Measurements from ENCODE around the gene RIPOR1.
"Not testable (repeated sequence)": the region's sequence is repeated elsewhere in the genome, so short reads cannot be mapped to it uniquely, and the experiment has no call there.

Gene RIPOR1

GRCh38 chr16:67533024-67533560, 4.5 kb downstream of the RIPOR1 start:
- H3K4me3 ChIP-seq (ENCODE audit: insufficient read depth, low read length, poor library complexity, severe bottlenecking) = no peak overlapping the region
- no peak for TF ChIP-seq CTCF (IDR thresholded peaks at IDR 0.05; ENCODE audit: insufficient read depth, low read length, poor library complexity, severe bottlenecking)
- H3K9me2 ChIP-seq (replicated peaks; ENCODE audit: insufficient read depth, low read length) = no peaks in the 10 kb centered on the region
- H3K79me2 ChIP-seq (ENCODE audit: insufficient read depth, low read length) = no peaks in the 10 kb centered on the region
- H3K9ac ChIP-seq (ENCODE audit: low read length) = no peak overlapping the region
- H3K9me3 ChIP-seq (ENCODE audit: insufficient read depth, low read length) = no peaks in the 10 kb centered on the region
- no peaks in the 10 kb centered on the region for H3K36me3 ChIP-seq (ENCODE audit: low read length)
- H2AFZ ChIP-seq (ENCODE audit: low read depth, low read length, severe bottlenecking) = no peak overlapping the region
- peaks cover 10% of the 10 kb centered on the region; the same call in 1 of the 2 replicates for H3F3A ChIP-seq (ENCODE audit: insufficient read depth)
- H3K27ac ChIP-seq (ENCODE audit: low read depth, low read length) = no peak overlapping the region
- H4K20me1 ChIP-seq (ENCODE audit: low read depth, low read length) = no peaks in the 10 kb centered on the region
- H3K4me2 ChIP-seq (ENCODE audit: low read depth, low read length, poor library complexity, severe bottlenecking) = no peak overlapping the region
- no peaks in the 10 kb centered on the region for H3K27me3 ChIP-seq (ENCODE audit: low read length)

- H3K4me3 ChIP-seq (ENCODE audit: insufficient read depth, low read length, poor library complexity, severe bottlenecking); H3K9me3 ChIP-seq (ENCODE audit: insufficient read depth, low read length); H3K79me2 ChIP-seq (ENCODE audit: insufficient read depth, low read length); H3K36me3 ChIP-seq (ENCODE audit: low read length); H3K27ac ChIP-seq (ENCODE audit: low read depth, low read length); H3K9ac ChIP-seq (ENCODE audit: low read length); H2AFZ ChIP-seq (ENCODE audit: low read depth, low read length, severe bottlenecking); H3K27me3 ChIP-seq (ENCODE audit: low read length); H3F3A ChIP-seq (ENCODE audit: insufficient read depth); H3K9me2 ChIP-seq (replicated peaks; ENCODE audit: insufficient read depth, low read length); H4K20me1 ChIP-seq (ENCODE audit: low read depth, low read length); H3K4me2 ChIP-seq (ENCODE audit: low read depth, low read length, poor library complexity, severe bottlenecking): not testable (repeated sequence)
Observed at GRCh38 chr16:67533987-67534386, 5.4 kb downstream of the RIPOR1 start.

GRCh38 chr16:67534431-67534830, 5.8 kb downstream of the RIPOR1 start:
- no peaks in the 10 kb centered on the region for H3K36me3 ChIP-seq (ENCODE audit: low read length)
- no peak overlapping the region for H3K4me2 ChIP-seq (ENCODE audit: low read depth, low read length, poor library complexity, severe bottlenecking)
- H3K4me3 ChIP-seq (ENCODE audit: insufficient read depth, low read length, poor library complexity, severe bottlenecking) = no peak overlapping the region
- H3K9me2 ChIP-seq (replicated peaks; ENCODE audit: insufficient read depth, low read length) = no peaks in the 10 kb centered on the region
- no peaks in the 10 kb centered on the region for H4K20me1 ChIP-seq (ENCODE audit: low read depth, low read length)
- H3K79me2 ChIP-seq (ENCODE audit: insufficient read depth, low read length) = no peaks in the 10 kb centered on the region
- no peak overlapping the region for H3K27ac ChIP-seq (ENCODE audit: low read depth, low read length)
- peaks cover 10% of the 10 kb centered on the region; the same call in 1 of the 2 replicates for H3F3A ChIP-seq (ENCODE audit: insufficient read depth)
- no peaks in the 10 kb centered on the region for H3K27me3 ChIP-seq (ENCODE audit: low read length)
- no peak overlapping the region for H2AFZ ChIP-seq (ENCODE audit: low read depth, low read length, severe bottlenecking)
- H3K9ac ChIP-seq (ENCODE audit: low read length) = no peak overlapping the region
- H3K9me3 ChIP-seq (ENCODE audit: insufficient read depth, low read length) = no peaks in the 10 kb centered on the region
- no peak for TF ChIP-seq EZH2phosphoT487 (conservative IDR thresholded peaks at IDR 0.05; ENCODE audit: low read length)
- no peak for TF ChIP-seq CTCF (IDR thresholded peaks at IDR 0.05; ENCODE audit: insufficient read depth, low read length, poor library complexity, severe bottlenecking)

- H3K4me2 ChIP-seq (ENCODE audit: low read depth, low read length, poor library complexity, severe bottlenecking) = no peak overlapping the region
- H2AFZ ChIP-seq (ENCODE audit: low read depth, low read length, severe bottlenecking) = no peak overlapping the region
- no peaks in the 10 kb centered on the region for H3K79me2 ChIP-seq (ENCODE audit: insufficient read depth, low read length)
- no peaks in the 10 kb centered on the region for H3K36me3 ChIP-seq (ENCODE audit: low read length)
- H3K9ac ChIP-seq (ENCODE audit: low read length) = no peak overlapping the region
- peaks cover 10% of the 10 kb centered on the region; the same call in 1 of the 2 replicates for H3F3A ChIP-seq (ENCODE audit: insufficient read depth)
- no peak overlapping the region for H3K4me3 ChIP-seq (ENCODE audit: insufficient read depth, low read length, poor library complexity, severe bottlenecking)
- TF ChIP-seq EZH2phosphoT487 (conservative IDR thresholded peaks at IDR 0.05; ENCODE audit: low read length) (no peak), CTCF (IDR thresholded peaks at IDR 0.05; ENCODE audit: insufficient read depth, low read length, poor library complexity, severe bottlenecking) (no peak)
- no peak overlapping the region for H3K27ac ChIP-seq (ENCODE audit: low read depth, low read length)
- H3K9me3 ChIP-seq (ENCODE audit: insufficient read depth, low read length) = no peaks in the 10 kb centered on the region
- no peaks in the 10 kb centered on the region for H3K9me2 ChIP-seq (replicated peaks; ENCODE audit: insufficient read depth, low read length)
- no peaks in the 10 kb centered on the region for H4K20me1 ChIP-seq (ENCODE audit: low read depth, low read length)
- no peaks in the 10 kb centered on the region for H3K27me3 ChIP-seq (ENCODE audit: low read length)
Observed at GRCh38 chr16:67535201-67535600, 6.6 kb downstream of the RIPOR1 start.

All from SU-DHL-6 (cell line).